ENCODE data around the gene YLPM1. TPM values are rescaled to one million over a fixed set of nuclear protein-coding genes. Genes with fewer than 3 reads are reported as not detected.

YLPM1 gene
- total and polyA plus RNA-seq, 4 donors = 13.3 to 124 (median 28.6) TPM

DNA sequence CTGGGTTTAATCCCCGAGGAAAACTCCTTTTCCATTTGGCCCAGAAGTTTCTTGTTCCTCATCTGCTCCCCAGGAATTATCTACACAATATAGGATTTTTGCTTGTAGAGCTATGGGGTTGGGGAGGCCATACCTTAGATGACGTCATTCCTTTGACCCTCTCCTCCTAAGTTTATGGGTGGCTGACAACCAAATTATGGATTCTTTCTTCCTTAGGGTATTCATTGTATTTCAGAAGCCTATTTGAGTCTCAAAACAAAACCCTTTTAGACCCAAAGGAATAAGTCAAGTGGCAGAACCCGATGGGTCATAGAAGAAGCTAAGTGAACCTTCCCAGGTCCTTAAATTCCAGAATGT lies 98.6 kb downstream of the YLPM1 start:
- WGBS, 2 donors = 81 to 89% methylated on average over 3 of the region's 3 CpGs
- H3K9me3 ChIP-seq (ENCODE audit: control insufficient read depth in 4 of 4, insufficient read depth in 3 of 4, low read length in 3 of 4) = no peaks in the 10 kb centered on the region
- no peaks in the 10 kb centered on the region for H3K4me1 ChIP-seq (ENCODE audit: control insufficient read depth in 5 of 5, insufficient read depth in 5 of 5, low read length in 5 of 5)
- no peaks in the 10 kb centered on the region for H3K36me3 ChIP-seq (ENCODE audit: control insufficient read depth in 4 of 4, insufficient read depth in 4 of 4, low read length in 4 of 4)
- no peak overlapping the region for H3K4me3 ChIP-seq
- no peak overlapping the region for H3K27ac ChIP-seq (ENCODE audit: low read depth in 1 of 2, low read length in 1 of 2)
- TF ChIP-seq, protein P1, sequence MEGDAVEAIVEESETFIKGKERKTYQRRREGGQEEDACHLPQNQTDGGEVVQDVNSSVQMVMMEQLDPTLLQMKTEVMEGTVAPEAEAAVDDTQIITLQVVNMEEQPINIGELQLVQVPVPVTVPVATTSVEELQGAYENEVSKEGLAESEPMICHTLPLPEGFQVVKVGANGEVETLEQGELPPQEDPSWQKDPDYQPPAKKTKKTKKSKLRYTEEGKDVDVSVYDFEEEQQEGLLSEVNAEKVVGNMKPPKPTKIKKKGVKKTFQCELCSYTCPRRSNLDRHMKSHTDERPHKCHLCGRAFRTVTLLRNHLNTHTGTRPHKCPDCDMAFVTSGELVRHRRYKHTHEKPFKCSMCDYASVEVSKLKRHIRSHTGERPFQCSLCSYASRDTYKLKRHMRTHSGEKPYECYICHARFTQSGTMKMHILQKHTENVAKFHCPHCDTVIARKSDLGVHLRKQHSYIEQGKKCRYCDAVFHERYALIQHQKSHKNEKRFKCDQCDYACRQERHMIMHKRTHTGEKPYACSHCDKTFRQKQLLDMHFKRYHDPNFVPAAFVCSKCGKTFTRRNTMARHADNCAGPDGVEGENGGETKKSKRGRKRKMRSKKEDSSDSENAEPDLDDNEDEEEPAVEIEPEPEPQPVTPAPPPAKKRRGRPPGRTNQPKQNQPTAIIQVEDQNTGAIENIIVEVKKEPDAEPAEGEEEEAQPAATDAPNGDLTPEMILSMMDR (IDR thresholded peaks at IDR 0.05; ENCODE audit: control extremely low read depth, extremely low read depth) = no peak
- no peak for DNase-seq
- no peaks in the 10 kb centered on the region for H3K27me3 ChIP-seq (ENCODE audit: control insufficient read depth in 3 of 3, insufficient read depth in 3 of 3, low read length in 2 of 3)
- no peak overlapping the region for H3K9ac ChIP-seq (ENCODE audit: insufficient read depth in 1 of 2, low read length in 2 of 2)
- ATAC-seq (ENCODE audit: insufficient read depth, low FRiP score) = no peak

DNA sequence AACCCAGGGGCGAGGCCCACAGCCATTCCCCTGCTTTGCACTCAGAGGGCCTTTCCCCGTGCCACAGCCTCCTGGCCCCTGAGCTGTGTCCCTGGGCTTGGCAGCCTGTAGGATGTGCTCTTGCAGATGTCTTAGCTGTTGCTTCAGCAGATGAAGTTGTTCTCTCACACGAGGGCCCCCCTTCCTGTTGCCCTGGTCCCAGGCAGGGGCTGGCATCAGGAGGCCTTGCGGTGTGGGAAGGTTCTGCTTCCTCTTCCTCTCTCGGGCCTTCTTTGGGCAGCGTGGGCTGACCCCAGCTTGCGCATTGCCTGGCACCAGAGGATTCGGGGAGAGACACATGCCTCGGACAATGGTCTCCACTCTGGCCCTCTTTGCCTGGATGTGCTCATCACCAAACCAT lies 100.2 kb downstream of the YLPM1 start:
- DNase-seq = no peak
- ATAC-seq (ENCODE audit: insufficient read depth, low FRiP score) = no peak

DNA sequence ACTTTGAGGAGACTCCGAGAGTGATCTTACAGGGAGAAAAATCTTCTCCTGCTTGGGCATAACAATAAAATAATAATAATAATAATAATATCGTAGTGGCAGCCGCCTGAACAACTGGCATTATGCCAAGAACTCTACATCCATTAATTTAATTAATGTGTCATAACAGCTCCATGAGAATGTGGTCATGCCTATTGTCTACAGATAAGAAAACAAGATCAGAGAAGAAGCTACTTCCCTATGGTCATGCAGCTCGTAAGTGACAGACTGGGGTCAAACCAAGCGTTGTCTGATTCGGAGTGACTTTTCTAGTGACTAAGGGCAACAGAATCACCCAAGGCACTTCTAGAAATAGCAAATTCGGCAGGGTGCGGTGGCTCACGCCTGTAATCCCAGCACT lies 101.1 kb downstream of the YLPM1 start:
- Histone ChIP-seq H3K4me3 (no peak overlapping the region), H3K9me3 (ENCODE audit: control insufficient read depth in 4 of 4, insufficient read depth in 3 of 4, low read length in 3 of 4) (no peaks in the 10 kb centered on the region), H3K27ac (ENCODE audit: low read depth in 1 of 2, low read length in 1 of 2) (no peak overlapping the region), H3K27me3 (ENCODE audit: control insufficient read depth in 3 of 3, insufficient read depth in 3 of 3, low read length in 2 of 3) (no peaks in the 10 kb centered on the region), H3K9ac (ENCODE audit: insufficient read depth in 1 of 2, low read length in 2 of 2) (no peak overlapping the region), H3K36me3 (ENCODE audit: control insufficient read depth in 4 of 4, insufficient read depth in 4 of 4, low read length in 4 of 4) (no peaks in the 10 kb centered on the region), H3K4me1 (ENCODE audit: control insufficient read depth in 5 of 5, insufficient read depth in 5 of 5, low read length in 5 of 5) (peaks cover 0 to 1% (median 0%) of the 10 kb centered on the region in 5 donors)
- DNase-seq (no peak), ATAC-seq (ENCODE audit: insufficient read depth, low FRiP score) (no peak)
- TF ChIP-seq, protein P1 (IDR thresholded peaks at IDR 0.05; ENCODE audit: control extremely low read depth, extremely low read depth) = no peak
- WGBS, 2 donors = 67 to 79% methylated on average over 9 of the region's 9 CpGs

More for the DNA sequence above, 100.2 kb downstream of the YLPM1 start:
- TF ChIP-seq, protein P1 (IDR thresholded peaks at IDR 0.05; ENCODE audit: control extremely low read depth, extremely low read depth) = no peak
- WGBS, 2 donors = 38 to 66% methylated on average over 9 of the region's 9 CpGs
- no peak overlapping the region for H3K27ac ChIP-seq (ENCODE audit: low read depth in 1 of 2, low read length in 1 of 2)
- H3K9me3 ChIP-seq (ENCODE audit: control insufficient read depth in 4 of 4, insufficient read depth in 3 of 4, low read length in 3 of 4) = no peaks in the 10 kb centered on the region
- H3K9ac ChIP-seq (ENCODE audit: insufficient read depth in 1 of 2, low read length in 2 of 2) = no peak overlapping the region
- H3K4me3 ChIP-seq = no peak overlapping the region
- peaks cover 0 to 1% (median 0%) of the 10 kb centered on the region in 5 donors for H3K4me1 ChIP-seq (ENCODE audit: control insufficient read depth in 5 of 5, insufficient read depth in 5 of 5, low read length in 5 of 5)
- H3K36me3 ChIP-seq (ENCODE audit: control insufficient read depth in 4 of 4, insufficient read depth in 4 of 4, low read length in 4 of 4) = no peaks in the 10 kb centered on the region
- no peaks in the 10 kb centered on the region for H3K27me3 ChIP-seq (ENCODE audit: control insufficient read depth in 3 of 3, insufficient read depth in 3 of 3, low read length in 2 of 3)

- TF ChIP-seq, protein P1 (IDR thresholded peaks at IDR 0.05; ENCODE audit: control extremely low read depth, extremely low read depth) = no peak
These were observed 102.0 kb downstream of the YLPM1 start for GRCh38 chr14:74865156-74865555.

More at GRCh38 chr14:74865156-74865555, 102.0 kb downstream of the YLPM1 start:
- Histone ChIP-seq H3K4me3 (no peak overlapping the region), H3K4me1 (ENCODE audit: control insufficient read depth in 5 of 5, insufficient read depth in 5 of 5, low read length in 5 of 5) (peaks cover 0 to 1% (median 0%) of the 10 kb centered on the region in 5 donors), H3K9me3 (ENCODE audit: control insufficient read depth in 4 of 4, insufficient read depth in 3 of 4, low read length in 3 of 4) (no peaks in the 10 kb centered on the region), H3K27ac (ENCODE audit: low read depth in 1 of 2, low read length in 1 of 2) (no peak overlapping the region), H3K36me3 (ENCODE audit: control insufficient read depth in 4 of 4, insufficient read depth in 4 of 4, low read length in 4 of 4) (no peaks in the 10 kb centered on the region), H3K9ac (ENCODE audit: insufficient read depth in 1 of 2, low read length in 2 of 2) (no peak overlapping the region), H3K27me3 (ENCODE audit: control insufficient read depth in 3 of 3, insufficient read depth in 3 of 3, low read length in 2 of 3) (no peaks in the 10 kb centered on the region)
- ATAC-seq (ENCODE audit: insufficient read depth, low FRiP score) (no peak), DNase-seq (no peak)
- 95 to 96% methylated on average over 5 of the region's 5 CpGs for WGBS, 2 donors
